ENCODE data around the gene ZFPM1.

GRCh38 chr16:88578446-88579313, 125.6 kb downstream of the ZFPM1 start:
- no peak for TF ChIP-seq CTCF (IDR thresholded peaks at IDR 0.05)
- TF ChIP-seq POLR2A (IDR thresholded peaks at IDR 0.05), result no peak
